Panc1 (cell line): ENCODE measurements around the gene SIAH3. TPM values are rescaled to one million over a fixed set of nuclear protein-coding genes. Genes with fewer than 3 reads are reported as not detected.

Experiments
- ATAC-seq: fragments of 200-7000 bp; cut with Tn5 transposase; 2 replicates; pipeline ENCODE4 v1.9.1; 2020; ENCODE audit warnings: mild to moderate bottlenecking, moderate library complexity
- BruUV-seq: library from RNA; stranded (reverse); fragments of 400-500 nt; replicated peaks from 2 replicates; lab custom pipeline; 2021; lab: Mats Ljungman, UMichigan
- CTCF ChIA-PET: fragments of 300-600 bp; sonication (Branson Sonifier 250); formaldehyde crosslinking; loops from one replicate; lab custom pipeline; 2022; ENCODE audit warnings: antibody characterized with exemption; lab: Charles Lee
- POLR2A ChIA-PET: fragments of 300-600 bp; sonication (Branson Sonifier 250); formaldehyde crosslinking; loops from one replicate; lab custom pipeline; 2022; ENCODE audit warnings: antibody characterized with exemption; lab: Charles Lee
- DNase-seq: peaks from one replicate; pipeline ENCODE4 v3.0.0-alpha.2; 2010; ENCODE audit warnings: low read depth, low spot score
- H3K27ac ChIP-seq: 2 replicates; pipeline ENCODE4 v1.5.1; 2011; ENCODE audit warnings: mild to moderate bottlenecking, low read length, inconsistent platforms
- H3K27me3 ChIP-seq: fragments of 200-500 bp; sonication (Bioruptor generic); 2 replicates; pipeline ENCODE4 v1.6.0; 2014; ENCODE audit warnings: low read length, inconsistent platforms; ENCODE audit not compliant: control insufficient read depth, insufficient read depth
- H3K36me3 ChIP-seq: fragments of 200-500 bp; sonication (Bioruptor generic); 2 replicates; pipeline ENCODE4 v1.5.1; 2014; ENCODE audit warnings: inconsistent platforms, mild to moderate bottlenecking, low read length, moderate library complexity; ENCODE audit not compliant: control insufficient read depth, insufficient read depth
- H3K4me1 ChIP-seq: 2 replicates; pipeline ENCODE4 v1.5.1; 2011; ENCODE audit warnings: inconsistent platforms, mild to moderate bottlenecking, low read length, moderate library complexity; ENCODE audit not compliant: control insufficient read depth, insufficient read depth
- H3K4me3 ChIP-seq, 2 experiments: 2 replicates each; pipeline ENCODE4 v1.5.1; 2011 to 2012; ENCODE audit warnings: low read depth in 2 of 2, low read length in 2 of 2, mild to moderate bottlenecking in 2 of 2, inconsistent platforms in 1 of 2, moderate library complexity in 1 of 2
- H3K9me3 ChIP-seq: fragments of 200-500 bp; sonication (Bioruptor generic); 2 replicates; pipeline ENCODE4 v1.5.1; 2014; ENCODE audit warnings: low read depth, mild to moderate bottlenecking, inconsistent platforms, low read length, moderate library complexity; ENCODE audit not compliant: control insufficient read depth, insufficient read depth
- CTCF ChIP-seq: fragments of 450-650 bp; IDR thresholded peaks from 2 replicates; pipeline ENCODE4 v1.5.1; 2017; ENCODE audit warnings: mild to moderate bottlenecking
- POLR2AphosphoS5 ChIP-seq: IDR thresholded peaks from 2 replicates; pipeline ENCODE4 v1.6.1; 2012; ENCODE audit warnings: mild to moderate bottlenecking, low read depth, low read length, moderate library complexity
- SIN3A ChIP-seq: IDR thresholded peaks from 2 replicates; pipeline ENCODE4 v1.6.1; 2012; ENCODE audit warnings: low read depth, mild to moderate bottlenecking, low read length, moderate library complexity, borderline replicate concordance; ENCODE audit not compliant: insufficient read depth
- TCF7L2 ChIP-seq: IDR thresholded peaks from 2 replicates; pipeline ENCODE4 v1.6.1; 2011; ENCODE audit warnings: mild to moderate bottlenecking, low read depth, low read length, inconsistent platforms
- in situ Hi-C: cut with HindIII; loops from 2 replicates; pipeline ENCODE4 v1.10.0; 2016; ENCODE audit warnings: low sequenced_read_pairs, low pct_unique_long_range_greater_than_20kb
- intact Hi-C: fragments of 100-400 bp; cut with micrococcal nuclease; formaldehyde crosslinking; loops from one replicate; pipeline ENCODE4 v1.10.0; 2022; ENCODE audit not compliant: unreplicated experiment
- total RNA-seq: library from RNA; stranded (reverse); gene quantifications from one replicate; pipeline ENCODE4 v1.2.1, GENCODE V29; 2021; ENCODE audit not compliant: unreplicated experiment
- TF ChIP-seq, protein P1 (sequence below), 2 experiments: IDR thresholded peaks; 2 replicates each; pipeline ENCODE4 v1.6.1; 2011 to 2012; ENCODE audit warnings: low read depth in 2 of 2, control low read depth in 1 of 2, low read length in 1 of 2, mild to moderate bottlenecking in 1 of 2, moderate library complexity in 1 of 2; ENCODE audit not compliant: insufficient read depth in 1 of 2

SIAH3 gene
- total RNA-seq, 1 experiment from 2014 or later, result not detected

DNA sequence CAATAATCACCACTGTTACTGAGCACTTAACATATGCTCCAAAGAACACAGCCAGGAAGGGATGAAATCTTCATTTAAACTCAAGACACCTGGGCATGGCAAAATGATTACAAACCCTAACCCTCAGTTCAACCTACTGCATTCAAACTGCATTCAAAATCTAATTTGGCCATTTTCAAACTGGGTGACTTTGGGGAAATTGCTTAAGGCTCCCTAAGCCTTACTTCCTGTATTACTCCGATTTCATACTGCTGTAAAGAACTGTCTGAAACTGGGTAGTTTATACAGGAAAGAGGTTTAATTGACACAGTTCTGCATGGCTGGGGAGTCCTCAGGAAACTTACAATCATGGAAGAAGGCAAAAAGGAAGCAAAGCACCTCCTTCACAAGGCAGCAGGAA is 99.0 kb downstream of the SIAH3 start:
- H3K27ac ChIP-seq, result no peak overlapping the region
- no peaks in the 10 kb centered on the region for H3K36me3 ChIP-seq
- BruUV-seq, result no TSS peak
- in situ Hi-C loops, result no loop called here
- TF ChIP-seq SIN3A (no peak), TCF7L2 (no peak), CTCF (no peak), POLR2AphosphoS5 (no peak)
- TF ChIP-seq, protein P1, sequence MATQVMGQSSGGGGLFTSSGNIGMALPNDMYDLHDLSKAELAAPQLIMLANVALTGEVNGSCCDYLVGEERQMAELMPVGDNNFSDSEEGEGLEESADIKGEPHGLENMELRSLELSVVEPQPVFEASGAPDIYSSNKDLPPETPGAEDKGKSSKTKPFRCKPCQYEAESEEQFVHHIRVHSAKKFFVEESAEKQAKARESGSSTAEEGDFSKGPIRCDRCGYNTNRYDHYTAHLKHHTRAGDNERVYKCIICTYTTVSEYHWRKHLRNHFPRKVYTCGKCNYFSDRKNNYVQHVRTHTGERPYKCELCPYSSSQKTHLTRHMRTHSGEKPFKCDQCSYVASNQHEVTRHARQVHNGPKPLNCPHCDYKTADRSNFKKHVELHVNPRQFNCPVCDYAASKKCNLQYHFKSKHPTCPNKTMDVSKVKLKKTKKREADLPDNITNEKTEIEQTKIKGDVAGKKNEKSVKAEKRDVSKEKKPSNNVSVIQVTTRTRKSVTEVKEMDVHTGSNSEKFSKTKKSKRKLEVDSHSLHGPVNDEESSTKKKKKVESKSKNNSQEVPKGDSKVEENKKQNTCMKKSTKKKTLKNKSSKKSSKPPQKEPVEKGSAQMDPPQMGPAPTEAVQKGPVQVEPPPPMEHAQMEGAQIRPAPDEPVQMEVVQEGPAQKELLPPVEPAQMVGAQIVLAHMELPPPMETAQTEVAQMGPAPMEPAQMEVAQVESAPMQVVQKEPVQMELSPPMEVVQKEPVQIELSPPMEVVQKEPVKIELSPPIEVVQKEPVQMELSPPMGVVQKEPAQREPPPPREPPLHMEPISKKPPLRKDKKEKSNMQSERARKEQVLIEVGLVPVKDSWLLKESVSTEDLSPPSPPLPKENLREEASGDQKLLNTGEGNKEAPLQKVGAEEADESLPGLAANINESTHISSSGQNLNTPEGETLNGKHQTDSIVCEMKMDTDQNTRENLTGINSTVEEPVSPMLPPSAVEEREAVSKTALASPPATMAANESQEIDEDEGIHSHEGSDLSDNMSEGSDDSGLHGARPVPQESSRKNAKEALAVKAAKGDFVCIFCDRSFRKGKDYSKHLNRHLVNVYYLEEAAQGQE (IDR thresholded peaks at IDR 0.05; ENCODE audit: insufficient read depth in 1 of 2, low read depth in 2 of 2, low read length in 1 of 2), result no peak
- no peak for DNase-seq
- intact Hi-C loops, result no loop called here
- no peak overlapping the region for H3K4me3 ChIP-seq
- CTCF ChIA-PET, result no interaction called here
- no peaks in the 10 kb centered on the region for H3K4me1 ChIP-seq
- no peak for ATAC-seq
- H3K27me3 ChIP-seq, result peaks cover 3% of the 10 kb centered on the region
- POLR2A ChIA-PET, result no interaction called here
- H3K9me3 ChIP-seq, result no peaks in the 10 kb centered on the region

DNA sequence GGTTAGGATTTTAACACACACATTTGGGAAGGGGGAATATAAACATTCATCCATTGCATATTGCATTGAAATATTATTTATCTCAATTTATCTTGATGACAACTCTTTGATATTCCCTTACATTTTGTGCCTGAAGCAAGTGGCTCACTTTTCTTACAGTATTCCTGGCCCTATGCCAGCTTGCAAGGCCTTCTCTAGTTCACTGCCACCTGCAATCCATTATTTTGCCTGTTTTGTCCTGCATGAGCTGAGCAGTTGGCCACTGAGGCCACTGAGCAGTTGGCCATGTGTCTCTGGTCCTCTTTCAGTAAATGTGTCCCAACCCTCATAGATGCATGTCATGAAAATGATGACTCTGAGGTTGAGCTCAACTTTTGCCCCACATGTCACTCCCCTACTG is 99.7 kb downstream of the SIAH3 start:
- in situ Hi-C loops, result no loop called here
- CTCF ChIA-PET, result interaction anchor here (0.5 kb wide), 1 partner anchor 352 kb away, joined by 3 read pairs; no protein-coding TSS in a partner anchor
- H3K9me3 ChIP-seq, result no peaks in the 10 kb centered on the region
- intact Hi-C loops, result no loop called here
- TF ChIP-seq SIN3A (no peak), TCF7L2 (no peak), POLR2AphosphoS5 (no peak), CTCF (no peak)
- TF ChIP-seq, protein P1 (IDR thresholded peaks at IDR 0.05; ENCODE audit: insufficient read depth in 1 of 2, low read depth in 2 of 2, low read length in 1 of 2), result no peak
- H3K27ac ChIP-seq, result no peak overlapping the region
- no peaks in the 10 kb centered on the region for H3K4me1 ChIP-seq
- no peak for DNase-seq
- no peak overlapping the region for H3K4me3 ChIP-seq
- POLR2A ChIA-PET, result no interaction called here
- no peak for ATAC-seq
- no TSS peak for BruUV-seq
- no peaks in the 10 kb centered on the region for H3K36me3 ChIP-seq
- peaks cover 3% of the 10 kb centered on the region for H3K27me3 ChIP-seq
